HG03565 (cell line): ENCODE data around the gene VCP.
"Not testable (repeated sequence)": the region's sequence is repeated elsewhere in the genome, so short reads cannot be mapped to it uniquely, and the experiment has no call there.

ENCODE experiments used
- ATAC-seq: cut with Tn5 transposase; IDR thresholded peaks from one replicate; pipeline ENCODE4 v1.9.1; 2021; ENCODE audit warnings: mild to moderate bottlenecking, moderate library complexity; ENCODE audit not compliant: unreplicated experiment

The VCP gene

GRCh38 chr9:35026671-35027070 is 45.8 kb downstream of the VCP start:
- ATAC-seq, result no peak

GRCh38 chr9:35023443-35023842 is 49.0 kb downstream of the VCP start:
- not testable (repeated sequence) for ATAC-seq

- no peak for ATAC-seq
Measured at GRCh38 chr9:35014517-35014916, 57.9 kb downstream of the VCP start.

- ATAC-seq, result no peak
Measured at GRCh38 chr9:35010351-35010958, 62.0 kb downstream of the VCP start.
